Measurements from ENCODE around the gene C6orf132.

The C6orf132 gene

GRCh38 chr6:42135161-42135560 is 7.3 kb downstream of the C6orf132 start:
- no peak for DNase-seq

- no peak for DNase-seq
Measured at GRCh38 chr6:42133926-42134325, 8.5 kb downstream of the C6orf132 start.

GRCh38 chr6:42131531-42131930 is 10.9 kb downstream of the C6orf132 start:
- no peak for DNase-seq

GRCh38 chr6:42129360-42129676 is 13.1 kb downstream of the C6orf132 start:
- no peak for DNase-seq

GRCh38 chr6:42128460-42129359 is 13.7 kb downstream of the C6orf132 start:
- no peak for DNase-seq

GRCh38 chr6:42125663-42126062 is 16.8 kb downstream of the C6orf132 start:
- no peak for DNase-seq

GRCh38 chr6:42125231-42125630 is 17.2 kb downstream of the C6orf132 start:
- no peak for DNase-seq

- no peak for DNase-seq
Measured at GRCh38 chr6:42124223-42124836, 18.1 kb downstream of the C6orf132 start.

- DNase-seq, result no peak
Measured at GRCh38 chr6:42123379-42124103, 18.9 kb downstream of the C6orf132 start.

- no peak for DNase-seq
Measured at GRCh38 chr6:42120895-42121865, 21.2 kb downstream of the C6orf132 start.

- DNase-seq, result no peak
Measured at GRCh38 chr6:42118162-42119001, 24.0 kb downstream of the C6orf132 start.

- DNase-seq, result no peak
Measured at GRCh38 chr6:42117843-42118161, 24.6 kb downstream of the C6orf132 start.

GRCh38 chr6:42113936-42114636 is 28.3 kb downstream of the C6orf132 start:
- DNase-seq, result no peak

- DNase-seq, result no peak
Measured at GRCh38 chr6:42112351-42112750, 30.1 kb downstream of the C6orf132 start.

GRCh38 chr6:42110683-42111082 is 31.7 kb downstream of the C6orf132 start:
- DNase-seq, result no peak

GRCh38 chr6:42108071-42108470 is 34.3 kb downstream of the C6orf132 start:
- DNase-seq, result no peak

GRCh38 chr6:42106112-42107023 is 36.1 kb downstream of the C6orf132 start:
- DNase-seq, result no peak

GRCh38 chr6:42105709-42106108 is 36.7 kb downstream of the C6orf132 start:
- DNase-seq, result no peak

GRCh38 chr6:42105156-42105648 is 37.2 kb downstream of the C6orf132 start:
- DNase-seq, result no peak

- DNase-seq, result no peak
Measured at GRCh38 chr6:42104804-42105125, 37.7 kb downstream of the C6orf132 start.

Measured in activated CD8-positive, alpha-beta memory T cell treated with anti-CD3 and anti-CD28 coated beads for 24 hours (primary cell).